KMS-11 (cell line): ENCODE measurements around the gene BMPER.

Experiments used
- H2AFZ ChIP-seq: fragments of 200-600 bp; sonication (generic); 2 replicates; pipeline ENCODE4 v1.6.1; 2016; ENCODE audit warnings: antibody characterized with exemption, mixed run types, low read depth
- H3K27ac ChIP-seq: fragments of 200-600 bp; sonication (generic); 2 replicates; pipeline ENCODE4 v1.6.1; 2016; ENCODE audit warnings: mild to moderate bottlenecking, mixed run types
- H3K27me3 ChIP-seq: fragments of 200-600 bp; sonication (generic); 2 replicates; pipeline ENCODE4 v1.6.1; 2017; ENCODE audit warnings: mild to moderate bottlenecking, low read depth, mixed run types, moderate library complexity; ENCODE audit not compliant: insufficient read depth
- H3K36me3 ChIP-seq: fragments of 200-600 bp; sonication (generic); 2 replicates; pipeline ENCODE4 v1.6.1; 2017; ENCODE audit warnings: mild to moderate bottlenecking, mixed run types; ENCODE audit not compliant: insufficient read depth
- H3K4me1 ChIP-seq: fragments of 200-600 bp; sonication (generic); 2 replicates; pipeline ENCODE4 v1.6.1; 2016; ENCODE audit warnings: mild to moderate bottlenecking, low read depth, mixed run types; ENCODE audit not compliant: poor library complexity, severe bottlenecking
- H3K4me2 ChIP-seq: fragments of 200-600 bp; sonication (generic); 2 replicates; pipeline ENCODE4 v1.7.0; 2016; ENCODE audit warnings: mild to moderate bottlenecking, mixed run types
- H3K4me3 ChIP-seq: fragments of 200-600 bp; sonication (generic); IDR thresholded peaks from 2 replicates; pipeline ENCODE4 v1.6.1; 2017; ENCODE audit warnings: low read depth, low read length, mixed read lengths; ENCODE audit not compliant: insufficient read depth
- H3K79me2 ChIP-seq: fragments of 200-600 bp; sonication (generic); 2 replicates; pipeline ENCODE4 v1.6.1; 2016; ENCODE audit warnings: low read depth, mixed run types; ENCODE audit not compliant: insufficient read depth
- H3K9ac ChIP-seq: fragments of 200-600 bp; sonication (generic); 2 replicates; pipeline ENCODE4 v1.6.1; 2016; ENCODE audit warnings: mild to moderate bottlenecking, mixed run types
- H4K20me1 ChIP-seq: fragments of 200-600 bp; sonication (generic); 2 replicates; pipeline ENCODE4 v1.6.1; 2016; ENCODE audit warnings: mild to moderate bottlenecking, mixed run types; ENCODE audit not compliant: insufficient read depth
- CTCF ChIP-seq: fragments of 200-600 bp; sonication (generic); conservative IDR thresholded peaks from 2 replicates; pipeline ENCODE4 v1.6.1; 2017; ENCODE audit warnings: low read depth, mild to moderate bottlenecking, antibody characterized with exemption, low read length, moderate library complexity, mixed read lengths

The BMPER gene

GRCh38 chr7:34062826-34063225 lies 157.5 kb downstream of the BMPER start:
- H3K4me1 ChIP-seq = peaks cover 16% of the 10 kb centered on the region
- no peak overlapping the region for H3K9ac ChIP-seq
- H3K27ac ChIP-seq = no peak overlapping the region
- no peak overlapping the region for H3K4me3 ChIP-seq
- H3K79me2 ChIP-seq = no peaks in the 10 kb centered on the region
- no peaks in the 10 kb centered on the region for H3K36me3 ChIP-seq
- H3K27me3 ChIP-seq = no peaks in the 10 kb centered on the region
- H4K20me1 ChIP-seq = no peaks in the 10 kb centered on the region
- H2AFZ ChIP-seq = no peak overlapping the region
- TF ChIP-seq CTCF = no peak
- H3K4me2 ChIP-seq = no peak overlapping the region

GRCh38 chr7:34064519-34065158 lies 159.3 kb downstream of the BMPER start:
- H2AFZ ChIP-seq = no peak overlapping the region
- H3K36me3 ChIP-seq = no peaks in the 10 kb centered on the region
- no peaks in the 10 kb centered on the region for H3K27me3 ChIP-seq
- H4K20me1 ChIP-seq = no peaks in the 10 kb centered on the region
- no peaks in the 10 kb centered on the region for H3K79me2 ChIP-seq
- no peak overlapping the region for H3K27ac ChIP-seq
- TF ChIP-seq CTCF = no peak
- H3K9ac ChIP-seq = no peak overlapping the region
- H3K4me3 ChIP-seq = no peak overlapping the region
- H3K4me1 ChIP-seq = peaks cover 20% of the 10 kb centered on the region
- H3K4me2 ChIP-seq = no peak overlapping the region

- Histone ChIP-seq H3K4me1 (peaks cover 20% of the 10 kb centered on the region), H2AFZ (no peak overlapping the region), H3K4me2 (no peak overlapping the region), H3K4me3 (no peak overlapping the region), H3K79me2 (no peaks in the 10 kb centered on the region), H4K20me1 (no peaks in the 10 kb centered on the region), H3K27ac (no peak overlapping the region), H3K27me3 (no peaks in the 10 kb centered on the region), H3K9ac (no peak overlapping the region), H3K36me3 (no peaks in the 10 kb centered on the region)
- TF ChIP-seq CTCF = no peak
Observed at GRCh38 chr7:34066411-34066810, 161.1 kb downstream of the BMPER start.

- H3K36me3 ChIP-seq = no peaks in the 10 kb centered on the region
- TF ChIP-seq CTCF = no peak
- H3K4me2 ChIP-seq = peak overlapping the region; percentile 30
Observed at GRCh38 chr7:34067005-34067778, 161.9 kb downstream of the BMPER start.

More at GRCh38 chr7:34067005-34067778, 161.9 kb downstream of the BMPER start:
- Histone ChIP-seq H3K4me3 (no peak overlapping the region), H3K9ac (no peak overlapping the region), H3K4me1 (peaks cover 20% of the 10 kb centered on the region), H3K79me2 (no peaks in the 10 kb centered on the region), H4K20me1 (no peaks in the 10 kb centered on the region), H2AFZ (0 out of 2 replicates have a peak overlapping the region, but pooled peaks have one; percentile 11), H3K27me3 (no peaks in the 10 kb centered on the region), H3K27ac (no peak overlapping the region)
